K562 (cell line): ENCODE data around the gene PIP5KL1. TPM values are rescaled to one million over a fixed set of nuclear protein-coding genes. Genes with fewer than 3 reads are reported as not detected.
A peak's percentile ranks its signal among the peaks of the same experiment; 100 is the strongest.

Source experiments
- ATAC-seq: fragments of 200-7000 bp; cut with Tn5 transposase; 3 replicates; pipeline ENCODE4 v1.9.1; 2020; ENCODE audit warnings: moderate library complexity
- BruUV-seq: library from RNA; stranded (reverse); fragments of 400-500 nt; replicated peaks from 2 replicates; lab custom pipeline; 2021; lab: Mats Ljungman, UMichigan
- CTCF ChIA-PET: fragments of 300-600 bp; formaldehyde crosslinking; extraction: SDS; loops from one replicate; lab custom pipeline; 2021; ENCODE audit warnings: low intra/inter-chr PET ratio; lab: Yijun Ruan, JAX
- POLR2A ChIA-PET: fragments of 300-600, 350-650 bp; sonication (Branson Sonifier 250); formaldehyde crosslinking; extraction: SDS; loops from one replicate; lab custom pipeline; 2021; ENCODE audit warnings: antibody characterized with exemption, inconsistent platforms; lab: Yijun Ruan, JAX
- DNase-seq, 4 experiments: peaks; one replicate each; pipeline versions ENCODE4 v3.0.0 to v3.0.0-alpha.2; 2011 to 2018; ENCODE audit warnings: low spot score in 3 of 4, mixed read lengths in 3 of 4; ENCODE audit errors: extremely low read depth in 1 of 4
- FAIRE-seq: peaks from 2 replicates; lab custom pipeline; 2011; peaks lifted over from hg19 to GRCh38; lab: Jason Lieb, UNC
- H2AFZ ChIP-seq: 2 replicates; pipeline ENCODE4 v1.6.0; 2011; ENCODE audit warnings: low read depth, low read length, control low read depth, inconsistent platforms
- H3K27ac ChIP-seq: fragments of 200-600 bp; 3 replicates; pipeline ENCODE4 v1.8.0; 2011; ENCODE audit warnings: low read depth, mild to moderate bottlenecking, control low read depth, inconsistent platforms, low read length, moderate library complexity, mixed read lengths; ENCODE audit errors: extremely low read depth
- H3K27me3 ChIP-seq, 2 experiments: fragments of 300-600 bp in 1 of 2; 2 replicates in 1 of 2; 3 replicates in 1 of 2; pipeline versions ENCODE4 v1.6.0 to v1.8.0; 2011; ENCODE audit warnings: inconsistent platforms in 2 of 2, low read length in 2 of 2, mild to moderate bottlenecking in 1 of 2, mixed read lengths in 1 of 2, moderate library complexity in 1 of 2; ENCODE audit not compliant: control insufficient read depth in 2 of 2, insufficient read depth in 2 of 2
- H3K36me3 ChIP-seq: fragments of 300-600 bp; 3 replicates; pipeline ENCODE4 v1.8.0; 2011; ENCODE audit warnings: mild to moderate bottlenecking, low read length, inconsistent platforms; ENCODE audit not compliant: control insufficient read depth, insufficient read depth
- H3K4me1 ChIP-seq, 2 experiments: fragments of 200-600 bp in 1 of 2; replicated peaks in 1 of 2; 2 replicates in 1 of 2; 3 replicates in 1 of 2; pipeline versions ENCODE4 v1.5.1 to v1.8.0; 2011; ENCODE audit warnings: inconsistent platforms in 2 of 2, low read length in 2 of 2, mild to moderate bottlenecking in 1 of 2, mixed read lengths in 1 of 2, moderate library complexity in 1 of 2; ENCODE audit not compliant: control insufficient read depth in 2 of 2, insufficient read depth in 2 of 2
- H3K4me2 ChIP-seq: 2 replicates; pipeline ENCODE4 v1.6.1; 2011; ENCODE audit warnings: low read length, control low read depth, inconsistent platforms, mixed read lengths; ENCODE audit not compliant: insufficient read depth
- H3K4me3 ChIP-seq: fragments of 200-600 bp; sonication (generic), shearing (Covaris generic); 2 replicates; pipeline ENCODE4 v1.5.1; 2016; ENCODE audit warnings: control low read depth, inconsistent platforms
- H3K79me2 ChIP-seq: fragments of 200-600 bp; 3 replicates; pipeline ENCODE4 v1.8.0; 2011; ENCODE audit warnings: low read length, inconsistent platforms; ENCODE audit not compliant: control insufficient read depth, insufficient read depth
- H3K9ac ChIP-seq, 2 experiments: 2 replicates each; pipeline versions ENCODE4 v1.6.0 to v1.6.1; 2011; ENCODE audit warnings: low read depth in 2 of 2, low read length in 2 of 2, control low read depth in 1 of 2, inconsistent platforms in 1 of 2, mild to moderate bottlenecking in 1 of 2, mixed read lengths in 1 of 2; ENCODE audit not compliant: insufficient read depth in 1 of 2
- H3K9me1 ChIP-seq: one replicate; pipeline ENCODE4 v1.6.0; 2011; ENCODE audit warnings: inconsistent platforms, mild to moderate bottlenecking, low read length, moderate library complexity; ENCODE audit not compliant: control insufficient read depth, insufficient read depth
- H3K9me3 ChIP-seq: replicated peaks from 2 replicates; pipeline ENCODE4 v1.5.1; 2011; ENCODE audit warnings: low read depth, low read length, inconsistent platforms; ENCODE audit not compliant: control insufficient read depth, insufficient read depth
- H4K20me1 ChIP-seq: replicated peaks from 2 replicates; pipeline ENCODE4 v1.6.1; 2011; ENCODE audit warnings: low read length, inconsistent platforms, mixed read lengths; ENCODE audit not compliant: control insufficient read depth, insufficient read depth
- ASH1L ChIP-seq: fragments of 450-650 bp; IDR thresholded peaks from 2 replicates; pipeline ENCODE4 v1.6.1; 2018; ENCODE audit warnings: borderline replicate concordance, mild to moderate bottlenecking, low read depth; ENCODE audit not compliant: partially characterized antibody
- CEBPB ChIP-seq: fragments of 450-650 bp; IDR thresholded peaks from 2 replicates; pipeline ENCODE4 v1.6.1; 2016; ENCODE audit warnings: missing genetic modification characterization, missing compliant biosample characterization
- CHD2 ChIP-seq: IDR thresholded peaks from 2 replicates; pipeline ENCODE4 v1.6.1; 2011; ENCODE audit warnings: low read depth, low read length
- EGR1 ChIP-seq: fragments of 450-650 bp; conservative IDR thresholded peaks from 2 replicates; pipeline ENCODE4 v1.6.1; 2017; ENCODE audit warnings: mild to moderate bottlenecking
- MBD2 ChIP-seq: sonication (generic); IDR thresholded peaks from 2 replicates; pipeline ENCODE4 v1.6.1; 2016; ENCODE audit warnings: low read depth, borderline replicate concordance
- PCBP2 ChIP-seq: fragments of 200-400 bp; formaldehyde crosslinking; IDR thresholded peaks from 2 replicates; pipeline ENCODE4 v1.6.1; 2018; ENCODE audit warnings: low read length, low read depth, mild to moderate bottlenecking, moderate library complexity; ENCODE audit not compliant: poor library complexity, severe bottlenecking
- RBM34 ChIP-seq: fragments of 200-400 bp; formaldehyde crosslinking; IDR thresholded peaks from 2 replicates; pipeline ENCODE4 v1.6.1; 2018; ENCODE audit warnings: low read length, borderline replicate concordance; ENCODE audit not compliant: insufficient read depth
- WGBS: fragments of 100-300 bp; shearing (Covaris generic); methylation state at CpG from one replicate; pipeline ENCODE4 v1.1.6; 2016; ENCODE audit warnings: low coverage, mixed read lengths; ENCODE audit not compliant: insufficient coverage; ENCODE audit errors: missing lambda C conversion rate; 5-methylcytosine and 5-hydroxymethylcytosine counted together
- in situ Hi-C: fragments of 300-500 bp; cut with MboI; formaldehyde crosslinking; loops from 4 replicates; pipeline ENCODE4 v1.15.0; 2018; ENCODE audit warnings: inconsistent platforms, mixed read lengths
- intact Hi-C: fragments of 100-400 bp; cut with micrococcal nuclease; formaldehyde crosslinking; loops from 2 replicates; pipeline ENCODE4 v1.14.2; 2022
- polyA plus RNA-seq, 8 experiments: library from polyadenylated mRNA; depleted of rRNA in 4 of 8; stranded (reverse) in 5 of 8; unstranded in 3 of 8; fragments of >200 nt; fragmentation: Nextera tagmentation in 2 of 8; fragmentation: Illumina TruSeq in 1 of 8; extraction: Ambion mirVana in 2 of 8; extraction: Trizol in 1 of 8; gene quantifications; 2 replicates each; pipeline versions ENCODE4 v1.2.1 to v1.2.3, GENCODE V29; 2011 to 2014; ENCODE audit warnings: inconsistent platforms in 1 of 8, missing spikeins in 1 of 8
- total RNA-seq, 7 experiments: library from RNA; depleted of rRNA in 6 of 7; stranded (reverse); fragments of >200 nt in 6 of 7; fragmentation: Illumina TruSeq in 2 of 7; extraction: Trizol in 2 of 7; gene quantifications; 2 replicates each; pipeline versions ENCODE4 v1.2.1 to v1.2.3, GENCODE V29; 2011 to 2021; ENCODE audit warnings: low replicate concordance in 1 of 7
- TF ChIP-seq, protein P1 (sequence below): fragments of 450-650 bp; IDR thresholded peaks from one replicate; pipeline ENCODE4 v1.6.1; 2018; ENCODE audit warnings: mild to moderate bottlenecking, moderate library complexity; ENCODE audit not compliant: partially characterized antibody
- TF ChIP-seq, protein P2 (sequence below): sonication (generic); formaldehyde crosslinking; IDR thresholded peaks from 2 replicates; pipeline ENCODE4 v1.8.0; 2022; ENCODE audit warnings: mild to moderate bottlenecking, missing genetic modification reagents
- TF ChIP-seq, protein P3 (sequence below): fragments of 250-450 bp; sonication (Bioruptor Pico); IDR thresholded peaks from 2 replicates; pipeline ENCODE4 v1.4.0; 2020; ENCODE audit warnings: borderline replicate concordance

Gene PIP5KL1
- total and polyA plus RNA-seq, 9 of the 15 experiments (the other 6 are each of a cell fraction or from before 2014, with no cell fraction given): 0.18 to 4.8 (median 1.2) TPM

DNA sequence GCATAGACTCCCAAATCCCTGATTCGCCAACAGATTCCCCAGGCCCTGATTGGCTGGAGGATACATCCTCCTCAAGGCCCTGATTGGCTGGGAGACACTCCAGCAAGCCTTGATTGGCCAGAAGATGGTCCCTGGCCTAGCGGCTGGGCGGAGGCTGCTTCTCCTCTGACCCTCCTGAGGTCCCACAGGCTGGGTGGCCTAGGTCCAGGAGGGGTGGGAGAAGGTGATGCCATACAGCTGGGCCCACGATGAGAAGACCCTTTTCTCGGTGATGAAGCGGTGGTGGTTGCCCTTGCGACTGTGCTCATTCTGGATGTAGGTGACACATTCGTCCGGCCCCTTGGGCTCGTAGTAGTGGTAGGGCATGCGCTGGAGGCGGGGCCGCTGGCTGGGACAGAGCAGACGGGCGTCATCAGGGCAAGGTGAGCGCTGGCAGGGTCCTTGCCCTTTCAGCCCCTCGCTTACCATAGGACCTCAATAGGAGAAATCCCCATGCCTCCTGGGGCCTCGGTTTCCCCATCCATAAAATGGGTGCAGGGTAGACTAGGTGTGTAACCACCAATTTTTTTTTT is 44.1 kb downstream of the PIP5KL1 start (continued):
- TF ChIP-seq PCBP2 (no peak), ASH1L (peak; percentile 85), RBM34 (no peak), CHD2 (peak; percentile 58; the same call in 1 of the 2 replicates), MBD2 (peak; percentile 73; the same call in 1 of the 2 replicates)

DNA sequence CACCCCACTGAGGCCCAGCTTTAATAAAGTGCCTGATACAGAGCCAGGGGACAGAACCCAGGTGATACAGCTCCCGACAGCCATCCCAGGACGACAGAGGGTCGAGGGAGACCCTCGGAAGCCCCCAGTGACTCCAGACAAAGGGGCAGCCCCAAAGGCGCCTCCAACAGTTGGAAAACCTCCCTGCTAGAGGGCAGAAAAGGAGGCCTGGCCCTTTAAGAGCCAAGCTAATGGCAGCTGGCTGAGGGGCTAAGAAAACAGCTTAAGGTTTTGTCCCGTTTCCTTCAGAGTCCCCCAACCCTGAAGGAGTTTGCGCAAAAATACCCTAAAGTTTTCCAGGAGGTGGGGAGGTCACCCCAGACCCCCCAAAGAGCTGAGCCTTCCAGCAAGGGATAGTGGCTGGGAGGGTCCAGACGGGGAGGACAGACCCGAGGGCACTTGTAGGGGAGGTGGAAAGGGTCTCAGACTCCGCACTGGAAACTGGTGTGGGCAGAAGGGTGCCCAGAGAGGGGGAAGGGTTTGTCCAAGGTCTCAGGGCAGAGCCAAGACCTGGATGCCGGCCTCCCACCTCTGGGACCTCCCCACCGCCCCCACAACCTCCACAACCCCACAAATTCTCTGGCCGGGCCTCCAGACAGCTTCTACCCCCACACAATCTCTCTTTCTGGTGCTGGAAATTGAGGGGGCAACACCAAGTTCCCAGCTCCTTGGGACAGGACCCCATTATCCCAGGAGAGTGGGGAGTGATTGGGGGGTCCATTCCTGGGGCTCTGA is 44.9 kb downstream of the PIP5KL1 start:
- no peaks in the 10 kb centered on the region for H3K27me3 ChIP-seq
- ATAC-seq (no peak), FAIRE-seq (no peak), DNase-seq (no peak)
- CTCF ChIA-PET: no interaction called here
- H3K9me1 ChIP-seq: no peaks in the 10 kb centered on the region
- peaks cover 0 to 33% of the 10 kb centered on the region in 2 experiments; a peak in 3 of 5 replicates for H3K4me1 ChIP-seq
- TF ChIP-seq, protein P1, sequence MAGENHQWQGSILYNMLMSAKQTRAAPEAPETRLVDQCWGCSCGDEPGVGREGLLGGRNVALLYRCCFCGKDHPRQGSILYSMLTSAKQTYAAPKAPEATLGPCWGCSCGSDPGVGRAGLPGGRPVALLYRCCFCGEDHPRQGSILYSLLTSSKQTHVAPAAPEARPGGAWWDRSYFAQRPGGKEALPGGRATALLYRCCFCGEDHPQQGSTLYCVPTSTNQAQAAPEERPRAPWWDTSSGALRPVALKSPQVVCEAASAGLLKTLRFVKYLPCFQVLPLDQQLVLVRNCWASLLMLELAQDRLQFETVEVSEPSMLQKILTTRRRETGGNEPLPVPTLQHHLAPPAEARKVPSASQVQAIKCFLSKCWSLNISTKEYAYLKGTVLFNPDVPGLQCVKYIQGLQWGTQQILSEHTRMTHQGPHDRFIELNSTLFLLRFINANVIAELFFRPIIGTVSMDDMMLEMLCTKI: no peak
- TF ChIP-seq EGR1 (peak; percentile 25; the same call in 1 of the 2 replicates), CEBPB (tag) (no peak)
- TF ChIP-seq, protein P2, sequence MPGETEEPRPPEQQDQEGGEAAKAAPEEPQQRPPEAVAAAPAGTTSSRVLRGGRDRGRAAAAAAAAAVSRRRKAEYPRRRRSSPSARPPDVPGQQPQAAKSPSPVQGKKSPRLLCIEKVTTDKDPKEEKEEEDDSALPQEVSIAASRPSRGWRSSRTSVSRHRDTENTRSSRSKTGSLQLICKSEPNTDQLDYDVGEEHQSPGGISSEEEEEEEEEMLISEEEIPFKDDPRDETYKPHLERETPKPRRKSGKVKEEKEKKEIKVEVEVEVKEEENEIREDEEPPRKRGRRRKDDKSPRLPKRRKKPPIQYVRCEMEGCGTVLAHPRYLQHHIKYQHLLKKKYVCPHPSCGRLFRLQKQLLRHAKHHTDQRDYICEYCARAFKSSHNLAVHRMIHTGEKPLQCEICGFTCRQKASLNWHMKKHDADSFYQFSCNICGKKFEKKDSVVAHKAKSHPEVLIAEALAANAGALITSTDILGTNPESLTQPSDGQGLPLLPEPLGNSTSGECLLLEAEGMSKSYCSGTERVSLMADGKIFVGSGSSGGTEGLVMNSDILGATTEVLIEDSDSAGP (CRISPR knock-in tag): peak; percentile 80
- TF ChIP-seq, protein P3, sequence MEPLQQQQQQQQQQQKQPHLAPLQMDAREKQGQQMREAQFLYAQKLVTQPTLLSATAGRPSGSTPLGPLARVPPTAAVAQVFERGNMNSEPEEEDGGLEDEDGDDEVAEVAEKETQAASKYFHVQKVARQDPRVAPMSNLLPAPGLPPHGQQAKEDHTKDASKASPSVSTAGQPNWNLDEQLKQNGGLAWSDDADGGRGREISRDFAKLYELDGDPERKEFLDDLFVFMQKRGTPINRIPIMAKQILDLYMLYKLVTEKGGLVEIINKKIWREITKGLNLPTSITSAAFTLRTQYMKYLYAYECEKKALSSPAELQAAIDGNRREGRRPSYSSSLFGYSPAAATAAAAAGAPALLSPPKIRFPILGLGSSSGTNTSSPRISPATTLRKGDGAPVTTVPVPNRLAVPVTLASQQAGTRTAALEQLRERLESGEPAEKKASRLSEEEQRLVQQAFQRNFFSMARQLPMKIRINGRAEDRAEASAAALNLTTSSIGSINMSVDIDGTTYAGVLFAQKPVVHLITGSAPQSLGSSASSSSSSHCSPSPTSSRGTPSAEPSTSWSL (CRISPR knock-in tag): no peak
- no peak overlapping the region for H2AFZ ChIP-seq
- no peaks in the 10 kb centered on the region for H4K20me1 ChIP-seq
- H3K9me3 ChIP-seq: no peaks in the 10 kb centered on the region
- BruUV-seq: TSS peak; percentile 28
- H3K79me2 ChIP-seq: no peaks in the 10 kb centered on the region
- no peak overlapping the region for H3K4me2 ChIP-seq
- H3K27ac ChIP-seq: no peak overlapping the region
- 59% methylated on average over 11 of the region's 13 CpGs for WGBS
- peak overlapping the region in 1 of 2 experiments; percentile 76; a peak in 2 of 4 replicates for H3K9ac ChIP-seq
- peaks cover 46% of the 10 kb centered on the region for H3K36me3 ChIP-seq
- in situ Hi-C loops (no loop called here), intact Hi-C loops (no loop called here)
- POLR2A ChIA-PET: interaction anchor here (0.6 to 2.4 kb wide), 5 partner anchors 9 to 274 kb away, joined by 3 to 12 read pairs (median 3); no protein-coding TSS in a partner anchor
- H3K4me3 ChIP-seq: no peak overlapping the region
